HG03460 (cell line): ENCODE measurements around the gene POLRMT.

Experiments
- ATAC-seq: cut with Tn5 transposase; IDR thresholded peaks from one replicate; pipeline ENCODE4 v1.9.1; 2021; ENCODE audit not compliant: unreplicated experiment

The POLRMT gene

GRCh38 chr19:663682-664117 is 30.4 kb upstream of the POLRMT start:
- ATAC-seq: no peak

- ATAC-seq: peak; percentile 56
Measured at GRCh38 chr19:662962-663681, 29.8 kb upstream of the POLRMT start, which contains the start of gene RNF126. Gene RNF126, minus strand, starts transcription at chr19:663214. Its CDS starts 93 bp downstream, at chr19:663121.

GRCh38 chr19:662207-662961 is 29.0 kb upstream of the POLRMT start:
- ATAC-seq: peak; percentile 3

- no peak for ATAC-seq
Measured at GRCh38 chr19:661427-662196, 28.3 kb upstream of the POLRMT start.

GRCh38 chr19:660793-661426 is 27.6 kb upstream of the POLRMT start:
- ATAC-seq: no peak

- ATAC-seq: no peak
Measured at GRCh38 chr19:658916-659839, 25.8 kb upstream of the POLRMT start.

- no peak for ATAC-seq
Measured at GRCh38 chr19:658059-658839, 24.9 kb upstream of the POLRMT start.

GRCh38 chr19:657611-658010 is 24.3 kb upstream of the POLRMT start:
- no peak for ATAC-seq

GRCh38 chr19:656751-657559 is 23.6 kb upstream of the POLRMT start:
- ATAC-seq: no peak

- ATAC-seq: no peak
Measured at GRCh38 chr19:655691-656090, 22.4 kb upstream of the POLRMT start.

GRCh38 chr19:653425-653824 is 20.1 kb upstream of the POLRMT start:
- no peak for ATAC-seq

- no peak for ATAC-seq
Measured at GRCh38 chr19:652467-653389, 19.4 kb upstream of the POLRMT start.

- no peak for ATAC-seq
Measured at GRCh38 chr19:651991-652390, 18.7 kb upstream of the POLRMT start.

- ATAC-seq: no peak
Measured at GRCh38 chr19:651114-651818, 17.9 kb upstream of the POLRMT start.

- ATAC-seq: no peak
Measured at GRCh38 chr19:650121-650520, 16.8 kb upstream of the POLRMT start.

- no peak for ATAC-seq
Measured at GRCh38 chr19:648904-649801, 15.8 kb upstream of the POLRMT start.
